Trophoblast cell (in vitro differentiated cells and primary cell): ENCODE measurements around the gene RAB7B.

Source experiments
- DNase-seq, 2 donors: peaks; one replicate each; pipeline ENCODE4 v3.0.0-alpha.2; 2016
- H2AFZ ChIP-seq: 2 replicates; pipeline ENCODE4 v1.6.1; 2013; ENCODE audit warnings: low read length, moderate library complexity, mild to moderate bottlenecking; ENCODE audit not compliant: insufficient read depth, poor library complexity
- H2AK5ac ChIP-seq: 2 replicates; pipeline ENCODE4 v1.6.1; 2013; ENCODE audit warnings: mild to moderate bottlenecking, low read length
- H2BK120ac ChIP-seq: 2 replicates; pipeline ENCODE4 v1.6.1; 2013; ENCODE audit warnings: low read length, mild to moderate bottlenecking, moderate library complexity; ENCODE audit not compliant: insufficient read depth, poor library complexity
- H2BK12ac ChIP-seq: 2 replicates; pipeline ENCODE4 v1.6.1; 2013; ENCODE audit warnings: mild to moderate bottlenecking, low read length, moderate library complexity
- H2BK5ac ChIP-seq: 2 replicates; pipeline ENCODE4 v1.6.1; 2013; ENCODE audit warnings: low read length, low read depth, moderate library complexity, mild to moderate bottlenecking; ENCODE audit not compliant: poor library complexity
- H3K14ac ChIP-seq: 2 replicates; pipeline ENCODE4 v1.6.1; 2013; ENCODE audit warnings: mild to moderate bottlenecking, low read length
- H3K18ac ChIP-seq: 2 replicates; pipeline ENCODE4 v1.6.1; 2013; ENCODE audit warnings: mild to moderate bottlenecking, low read length
- H3K23ac ChIP-seq: 2 replicates; pipeline ENCODE4 v1.6.1; 2013; ENCODE audit warnings: low read length
- H3K27ac ChIP-seq: 2 replicates; pipeline ENCODE4 v1.5.1; 2013; ENCODE audit warnings: low read depth, mild to moderate bottlenecking, inconsistent platforms, low read length, moderate library complexity
- H3K27me3 ChIP-seq: 2 replicates; pipeline ENCODE4 v1.6.1; 2013; ENCODE audit warnings: inconsistent platforms, mild to moderate bottlenecking, low read length, moderate library complexity; ENCODE audit not compliant: insufficient read depth
- H3K36me3 ChIP-seq, 2 experiments: 1 replicate in 1 of 2; 2 replicates in 1 of 2; pipeline ENCODE4 v1.6.1; 2013; ENCODE audit warnings: low read length in 2 of 2, mild to moderate bottlenecking in 2 of 2, moderate library complexity in 1 of 2; ENCODE audit not compliant: insufficient read depth in 2 of 2, control insufficient read depth in 1 of 2
- H3K4ac ChIP-seq: 2 replicates; pipeline ENCODE4 v1.6.1; 2013; ENCODE audit warnings: low read depth, mild to moderate bottlenecking, low read length, moderate library complexity
- H3K4me1 ChIP-seq, 2 experiments: 1 replicate in 1 of 2; 2 replicates in 1 of 2; pipeline ENCODE4 v1.6.1; 2013; ENCODE audit warnings: low read length in 2 of 2, mild to moderate bottlenecking in 2 of 2, moderate library complexity in 1 of 2; ENCODE audit not compliant: insufficient read depth in 2 of 2, control insufficient read depth in 1 of 2
- H3K4me2 ChIP-seq: 2 replicates; pipeline ENCODE4 v1.6.1; 2013; ENCODE audit warnings: inconsistent platforms, mild to moderate bottlenecking, low read length, moderate library complexity
- H3K4me3 ChIP-seq: 2 replicates; pipeline ENCODE4 v1.5.1; 2013; ENCODE audit warnings: mild to moderate bottlenecking, low read depth, low read length, inconsistent platforms
- H3K79me1 ChIP-seq: one replicate; pipeline ENCODE4 v1.6.1; 2013; ENCODE audit warnings: low read length
- H3K79me2 ChIP-seq: 2 replicates; pipeline ENCODE4 v1.6.1; 2013; ENCODE audit warnings: low read length, mild to moderate bottlenecking; ENCODE audit not compliant: control insufficient read depth, insufficient read depth, poor library complexity
- H3K9ac ChIP-seq: 2 replicates; pipeline ENCODE4 v1.6.1; 2013; ENCODE audit warnings: mild to moderate bottlenecking, low read length
- H3K9me3 ChIP-seq: 2 replicates; pipeline ENCODE4 v1.6.1; 2013; ENCODE audit warnings: low read depth, mild to moderate bottlenecking, control low read depth, inconsistent platforms, low read length; ENCODE audit not compliant: insufficient read depth
- H4K12ac ChIP-seq: 2 replicates; pipeline ENCODE4 v1.6.1; 2013; ENCODE audit warnings: low read depth, mild to moderate bottlenecking, low read length, moderate library complexity
- H4K8ac ChIP-seq: 2 replicates; pipeline ENCODE4 v1.6.1; 2013; ENCODE audit warnings: low read depth, mild to moderate bottlenecking, low read length, moderate library complexity
- H4K91ac ChIP-seq: one replicate; pipeline ENCODE4 v1.6.1; 2013; ENCODE audit warnings: low read depth, mild to moderate bottlenecking, low read length, moderate library complexity
- WGBS: extraction: QIAGEN DNeasy Blood & Tissue Kit; methylation state at CpG from one replicate; pipeline ENCODE4 v1.1.7; 2013; ENCODE audit warnings: missing lambda C conversion rate; ENCODE audit not compliant: insufficient read length, insufficient coverage; ENCODE audit errors: extremely low coverage; 5-methylcytosine and 5-hydroxymethylcytosine counted together

RAB7B gene

DNA sequence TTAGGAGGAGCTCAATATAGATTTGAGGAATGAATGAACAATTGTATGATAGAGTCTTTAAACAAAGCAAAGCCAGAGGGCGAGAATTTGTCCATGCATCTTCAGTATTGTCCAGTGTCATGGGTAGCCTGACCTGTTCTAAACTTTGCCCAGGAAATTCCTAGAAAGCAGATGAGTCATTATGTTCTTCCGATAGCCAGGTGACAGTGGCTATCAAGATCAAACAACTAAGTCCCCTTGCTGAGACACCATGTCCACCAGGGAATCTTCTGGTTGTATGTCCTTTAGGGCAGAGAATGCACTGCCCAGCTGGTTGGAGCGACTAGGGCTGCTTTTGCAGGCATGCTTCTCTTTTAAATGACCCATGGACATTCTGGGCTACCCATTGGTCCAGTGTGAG, 58.1 kb downstream of the RAB7B start:
- Histone ChIP-seq H2AFZ (no peak overlapping the region), H2AK5ac (no peak overlapping the region), H2BK120ac (no peak overlapping the region), H3K36me3 (no peaks in the 10 kb centered on the region), H3K27me3 (no peaks in the 10 kb centered on the region), H3K9me3 (no peaks in the 10 kb centered on the region), H3K18ac (no peak overlapping the region), H3K14ac (no peak overlapping the region), H3K9ac (no peak overlapping the region), H3K4ac (no peak overlapping the region), H4K12ac (no peak overlapping the region), H2BK5ac (no peak overlapping the region), H3K4me3 (no peak overlapping the region), H4K91ac (no peak overlapping the region), H3K4me1 (no peaks in the 10 kb centered on the region), H3K79me1 (no peaks in the 10 kb centered on the region), H3K79me2 (no peaks in the 10 kb centered on the region), H3K23ac (no peak overlapping the region), H4K8ac (no peak overlapping the region), H3K27ac (no peak overlapping the region), H2BK12ac (no peak overlapping the region), H3K4me2 (no peak overlapping the region)
- DNase-seq, result peak in 1 of 2 donors; percentile 66
- WGBS, result no CpG with 5 or more reads among the region's 3 CpGs

GRCh38 chr1:205944525-205944924, 58.7 kb downstream of the RAB7B start:
- Histone ChIP-seq H2AK5ac (no peak overlapping the region), H3K18ac (no peak overlapping the region), H4K8ac (no peak overlapping the region), H2BK120ac (no peak overlapping the region), H3K4ac (no peak overlapping the region), H2BK12ac (no peak overlapping the region), H3K36me3 (no peaks in the 10 kb centered on the region), H3K4me3 (no peak overlapping the region), H2BK5ac (no peak overlapping the region), H3K27ac (no peak overlapping the region), H3K9me3 (no peaks in the 10 kb centered on the region), H3K27me3 (no peaks in the 10 kb centered on the region), H3K14ac (no peak overlapping the region), H3K79me1 (no peaks in the 10 kb centered on the region), H3K23ac (no peak overlapping the region), H2AFZ (no peak overlapping the region), H4K91ac (no peak overlapping the region), H3K4me2 (no peak overlapping the region), H3K4me1 (no peaks in the 10 kb centered on the region), H3K79me2 (no peaks in the 10 kb centered on the region), H4K12ac (no peak overlapping the region), H3K9ac (no peak overlapping the region)
- WGBS, result no CpG with 5 or more reads among the region's 4 CpGs
- no peak for DNase-seq

DNA sequence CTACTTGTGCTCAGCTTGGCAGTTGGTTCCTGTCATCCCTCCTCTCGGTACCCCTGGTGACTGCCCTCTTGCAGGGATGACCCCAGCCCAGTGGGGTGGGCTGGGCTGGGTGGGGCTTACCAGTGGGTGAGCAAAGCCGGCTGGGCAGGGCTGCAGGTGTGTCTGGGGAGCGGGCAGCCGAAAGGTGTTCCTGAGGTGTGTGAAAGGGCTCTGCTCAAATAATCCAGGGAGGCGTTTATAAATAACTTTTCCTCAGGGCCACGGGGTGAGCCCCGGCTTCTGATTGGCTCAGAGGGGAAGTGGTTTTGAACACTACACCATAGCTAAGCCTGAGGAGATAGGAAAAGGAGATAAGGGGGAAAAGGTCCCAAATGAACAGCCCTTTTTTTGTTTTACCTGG, 60.0 kb downstream of the RAB7B start, which contains the start of gene SLC26A9:
TSS of gene SLC26A9 (minus strand) at position 212 of the 400 bp plus-strand sequence. CDS start 7,636 bp downstream, outside the sequence.
- no peaks in the 10 kb centered on the region for H3K4me1 ChIP-seq
- no peak within 1 kb of the TSS for H2BK12ac ChIP-seq
- H3K36me3 ChIP-seq, result no peaks in the 10 kb centered on the region
- H2BK5ac ChIP-seq, result no peak within 1 kb of the TSS
- no peak within 1 kb of the TSS for H3K4me3 ChIP-seq
- H3K27ac ChIP-seq, result no peak within 1 kb of the TSS
- no peak within 1 kb of the TSS for H4K8ac ChIP-seq
- no peaks in the 10 kb centered on the region for H3K79me1 ChIP-seq
- H2BK120ac ChIP-seq, result no peak within 1 kb of the TSS
- H3K9me3 ChIP-seq, result no peaks in the 10 kb centered on the region
- no peak within 1 kb of the TSS for H4K91ac ChIP-seq
- no peak for DNase-seq
- H3K23ac ChIP-seq, result no peak within 1 kb of the TSS
- H2AFZ ChIP-seq, result no peak within 1 kb of the TSS
- H3K79me2 ChIP-seq, result no peaks in the 10 kb centered on the region
- no CpG with 5 or more reads among the region's 7 CpGs for WGBS
- H3K18ac ChIP-seq, result no peak within 1 kb of the TSS
- H3K14ac ChIP-seq, result no peak within 1 kb of the TSS
- no peak within 1 kb of the TSS for H2AK5ac ChIP-seq
- no peak within 1 kb of the TSS for H3K9ac ChIP-seq
- no peak within 1 kb of the TSS for H4K12ac ChIP-seq
- no peaks in the 10 kb centered on the region for H3K27me3 ChIP-seq
- no peak within 1 kb of the TSS for H3K4ac ChIP-seq
- H3K4me2 ChIP-seq, result no peak within 1 kb of the TSS

GRCh38 chr1:205942631-205943159, 60.5 kb downstream of the RAB7B start:
- H4K91ac ChIP-seq, result no peak overlapping the region
- no peak overlapping the region for H2BK12ac ChIP-seq

More at GRCh38 chr1:205942631-205943159, 60.5 kb downstream of the RAB7B start:
- no peak for DNase-seq
- Histone ChIP-seq H3K9me3 (no peaks in the 10 kb centered on the region), H3K4me3 (no peak overlapping the region), H3K36me3 (no peaks in the 10 kb centered on the region), H2BK5ac (no peak overlapping the region), H2AK5ac (no peak overlapping the region), H3K9ac (no peak overlapping the region), H3K4me1 (no peaks in the 10 kb centered on the region), H3K4ac (no peak overlapping the region), H3K79me2 (no peaks in the 10 kb centered on the region), H3K79me1 (no peaks in the 10 kb centered on the region), H3K4me2 (no peak overlapping the region), H4K12ac (no peak overlapping the region), H4K8ac (no peak overlapping the region), H2AFZ (no peak overlapping the region), H2BK120ac (no peak overlapping the region), H3K14ac (no peak overlapping the region), H3K18ac (no peak overlapping the region), H3K23ac (no peak overlapping the region), H3K27me3 (no peaks in the 10 kb centered on the region), H3K27ac (no peak overlapping the region)
- no CpG with 5 or more reads among the region's 12 CpGs for WGBS
